CD14-positive monocyte (primary cell): ENCODE results near the gene MUC6. TPM values are rescaled to one million over a fixed set of nuclear protein-coding genes. Genes with fewer than 3 reads are reported as not detected.

Experiments used
- DNase-seq, 3 donors: peaks; one replicate each; pipeline ENCODE4 v3.0.0-alpha.2; 2011 to 2022
- H2AFZ ChIP-seq: 2 replicates; pipeline ENCODE4 v1.6.0; 2012; ENCODE audit warnings: mild to moderate bottlenecking, low read depth, low read length, inconsistent platforms; ENCODE audit not compliant: insufficient read depth, poor library complexity, severe bottlenecking
- H3K27ac ChIP-seq, 2 donors: 1 replicate in 1 of 2; 2 replicates in 1 of 2; pipeline ENCODE4 v1.5.1; 2012 to 2013; ENCODE audit warnings: low read length in 2 of 2, control low read depth in 1 of 2, inconsistent platforms in 1 of 2, low read depth in 1 of 2, mild to moderate bottlenecking in 1 of 2
- H3K27me3 ChIP-seq, 2 donors: one replicate each; pipeline versions ENCODE4 v1.6.0 to v1.6.1; 2011 to 2013; ENCODE audit warnings: low read length in 2 of 2; ENCODE audit not compliant: control insufficient read depth in 2 of 2, insufficient read depth in 2 of 2
- H3K36me3 ChIP-seq, 2 donors: replicated peaks in 1 of 2; 1 replicate in 1 of 2; 2 replicates in 1 of 2; pipeline versions ENCODE4 v1.5.1 to v1.6.1; 2012 to 2013; ENCODE audit warnings: low read length in 2 of 2, control low read depth in 1 of 2, inconsistent platforms in 1 of 2, mild to moderate bottlenecking in 1 of 2; ENCODE audit not compliant: insufficient read depth in 2 of 2, control insufficient read depth in 1 of 2
- H3K4me1 ChIP-seq, 2 donors: 1 replicate in 1 of 2; 2 replicates in 1 of 2; pipeline versions ENCODE4 v1.5.1 to v1.6.1; 2012 to 2013; ENCODE audit warnings: low read length in 2 of 2, control low read depth in 1 of 2, inconsistent platforms in 1 of 2, mild to moderate bottlenecking in 1 of 2, moderate library complexity in 1 of 2; ENCODE audit not compliant: insufficient read depth in 2 of 2, control insufficient read depth in 1 of 2
- H3K4me2 ChIP-seq: replicated peaks from 2 replicates; pipeline ENCODE3; 2012; ENCODE audit warnings: low read length, moderate library complexity, mild to moderate bottlenecking; ENCODE audit not compliant: poor library complexity, severe bottlenecking; ENCODE audit errors: extremely low read depth
- H3K4me3 ChIP-seq, 3 experiments: fragments of 200-600 bp in 1 of 3; sonication (generic) in 1 of 3; replicated peaks in 1 of 3; 1 replicate in 2 of 3; 2 replicates in 1 of 3; pipeline ENCODE4 v1.5.1; 2011 to 2013; ENCODE audit warnings: low read length in 3 of 3, mild to moderate bottlenecking in 3 of 3, control low read depth in 2 of 3, low read depth in 2 of 3, inconsistent platforms in 1 of 3, moderate library complexity in 1 of 3
- H3K79me2 ChIP-seq: 2 replicates; pipeline ENCODE4 v1.6.0; 2012; ENCODE audit warnings: mild to moderate bottlenecking, control low read depth, inconsistent platforms, low read length, moderate library complexity; ENCODE audit not compliant: insufficient read depth
- H3K9ac ChIP-seq: 2 replicates; pipeline ENCODE4 v1.6.0; 2017; ENCODE audit warnings: low read length, mild to moderate bottlenecking; ENCODE audit not compliant: insufficient read depth, poor library complexity, severe bottlenecking
- H3K9me3 ChIP-seq, 2 donors: replicated peaks in 1 of 2; 1 replicate in 1 of 2; 2 replicates in 1 of 2; pipeline versions ENCODE4 v1.5.1 to v1.6.1; 2012 to 2013; ENCODE audit warnings: low read length in 2 of 2, control low read depth in 1 of 2; ENCODE audit not compliant: control insufficient read depth in 1 of 2, insufficient read depth in 1 of 2
- H4K20me1 ChIP-seq: 2 replicates; pipeline ENCODE4 v1.6.0; 2012; ENCODE audit warnings: mild to moderate bottlenecking, low read length, control low read depth, moderate library complexity; ENCODE audit not compliant: insufficient read depth
- H3K27ac Mint-ChIP-seq, 7 donors: one replicate each; pipeline ENCODE4 v1.8.0; 2020; ENCODE audit warnings: mild to moderate bottlenecking in 7 of 7, mixed read lengths in 7 of 7, moderate library complexity in 6 of 7, inconsistent platforms in 2 of 7
- H3K27me3 Mint-ChIP-seq, 3 donors: one replicate each; pipeline ENCODE4 v1.8.0; 2021 to 2022; ENCODE audit warnings: low read depth in 3 of 3, mild to moderate bottlenecking in 3 of 3, mixed read lengths in 3 of 3, moderate library complexity in 3 of 3, inconsistent platforms in 1 of 3
- H3K36me3 Mint-ChIP-seq, 2 donors: one replicate each; pipeline ENCODE4 v1.8.0; 2020; ENCODE audit warnings: mixed read lengths in 2 of 2, inconsistent platforms in 1 of 2, mild to moderate bottlenecking in 1 of 2
- H3K4me1 Mint-ChIP-seq: one replicate; pipeline ENCODE4 v1.8.0; 2020; ENCODE audit warnings: mild to moderate bottlenecking, mixed read lengths
- H3K4me3 Mint-ChIP-seq, 2 donors: one replicate each; pipeline ENCODE4 v1.8.0; 2020; ENCODE audit warnings: mild to moderate bottlenecking in 2 of 2, mixed read lengths in 2 of 2, moderate library complexity in 1 of 2
- H3K9me3 Mint-ChIP-seq, 7 donors: one replicate each; pipeline ENCODE4 v1.8.0; 2020 to 2022; ENCODE audit warnings: mixed read lengths in 7 of 7, mild to moderate bottlenecking in 6 of 7, moderate library complexity in 6 of 7, inconsistent platforms in 2 of 7
- CTCF ChIP-seq: fragments of 200-600 bp; IDR thresholded peaks from one replicate; pipeline ENCODE4 v1.8.0; 2022; ENCODE audit warnings: antibody characterized with exemption, mild to moderate bottlenecking
- WGBS: methylation state at CpG from one replicate; pipeline ENCODE4 v1.1.5; 2013; ENCODE audit warnings: missing lambda C conversion rate; ENCODE audit not compliant: insufficient coverage; 5-methylcytosine and 5-hydroxymethylcytosine counted together
- intact Hi-C, 2 donors: fragments of 100-400 bp; cut with micrococcal nuclease; formaldehyde crosslinking; loops; one replicate each; pipeline versions ENCODE4 v1.15.0 to v1.15.1; 2023
- polyA plus RNA-seq, 3 donors: library from polyadenylated mRNA; depleted of rRNA in 1 of 3; unstranded in 2 of 3; stranded (reverse) in 1 of 3; fragments of 300-500 nt in 2 of 3; fragments of >200 nt in 1 of 3; fragmentation: Illumina TruSeq in 2 of 3; gene quantifications; 1 replicate in 2 of 3; 2 replicates in 1 of 3; pipeline ENCODE4 v1.2.3, GENCODE V29; 2012 to 2021

Gene MUC6
- polyA plus RNA-seq, 3 donors = not detected

GRCh38 chr11:1075341-1075911 lies 38.9 kb upstream of the MUC6 start:
- H3K4me1 Mint-ChIP-seq = peaks cover 6% of the 10 kb centered on the region
- no peak for TF ChIP-seq CTCF
- peaks cover 7 to 10% of the 10 kb centered on the region in 2 donors for H3K4me1 ChIP-seq
- no peak overlapping the region for H3K4me3 ChIP-seq
- H3K79me2 ChIP-seq = no peaks in the 10 kb centered on the region
- DNase-seq = no peak
- 91% methylated on average over 21 of the region's 28 CpGs for WGBS
- no peak overlapping the region for H2AFZ ChIP-seq
- H3K27me3 ChIP-seq = no peaks in the 10 kb centered on the region
- peaks cover 0 to 6% (median 0%) of the 10 kb centered on the region in 3 donors for H3K27me3 Mint-ChIP-seq
- H3K27ac Mint-ChIP-seq = no peak overlapping the region
- no peak overlapping the region for H3K4me3 Mint-ChIP-seq
- no peaks in the 10 kb centered on the region for H3K36me3 ChIP-seq
- no peaks in the 10 kb centered on the region for H3K36me3 Mint-ChIP-seq
- no peaks in the 10 kb centered on the region for H3K9me3 Mint-ChIP-seq
- H3K9ac ChIP-seq = no peak overlapping the region
- intact Hi-C loops = no loop called here
- no peak overlapping the region for H3K27ac ChIP-seq
- no peak overlapping the region for H3K4me2 ChIP-seq
- H4K20me1 ChIP-seq = no peaks in the 10 kb centered on the region
- peaks cover 0 to 15% of the 10 kb centered on the region in 2 donors for H3K9me3 ChIP-seq

- Mint-ChIP-seq H3K9me3 (no peaks in the 10 kb centered on the region), H3K4me1 (peaks cover 6% of the 10 kb centered on the region), H3K27ac (no peak within 1 kb of the TSS), H3K4me3 (no peak within 1 kb of the TSS), H3K27me3 (peaks cover 0 to 6% (median 0%) of the 10 kb centered on the region in 3 donors), H3K36me3 (no peaks in the 10 kb centered on the region)
- no peak within 1 kb of the TSS for H3K27ac ChIP-seq
- no peaks in the 10 kb centered on the region for H3K79me2 ChIP-seq
- H3K4me2 ChIP-seq = no peak within 1 kb of the TSS
- WGBS = 82% methylated on average over 28 of the region's 32 CpGs
- no peak within 1 kb of the TSS for H3K4me3 ChIP-seq
- H3K9ac ChIP-seq = no peak within 1 kb of the TSS
- DNase-seq = no peak
- H3K27me3 ChIP-seq = no peaks in the 10 kb centered on the region
- H3K36me3 ChIP-seq = no peaks in the 10 kb centered on the region
- intact Hi-C loops = no loop called here
- peaks cover 7 to 10% of the 10 kb centered on the region in 2 donors for H3K4me1 ChIP-seq
- H4K20me1 ChIP-seq = no peaks in the 10 kb centered on the region
- H2AFZ ChIP-seq = no peak within 1 kb of the TSS
- peaks cover 0 to 12% of the 10 kb centered on the region in 2 donors for H3K9me3 ChIP-seq
- no peak for TF ChIP-seq CTCF
Measured at GRCh38 chr11:1074244-1075221, 38.0 kb upstream of the MUC6 start, which contains the start of gene MUC2. MUC2 (plus strand) TSS chr11:1074874.
